ENCODE data around the gene SLC22A3.
"Not testable (repeated sequence)": the region's sequence is repeated elsewhere in the genome, so short reads cannot be mapped to it uniquely, and the experiment has no call there.

Gene SLC22A3

DNA sequence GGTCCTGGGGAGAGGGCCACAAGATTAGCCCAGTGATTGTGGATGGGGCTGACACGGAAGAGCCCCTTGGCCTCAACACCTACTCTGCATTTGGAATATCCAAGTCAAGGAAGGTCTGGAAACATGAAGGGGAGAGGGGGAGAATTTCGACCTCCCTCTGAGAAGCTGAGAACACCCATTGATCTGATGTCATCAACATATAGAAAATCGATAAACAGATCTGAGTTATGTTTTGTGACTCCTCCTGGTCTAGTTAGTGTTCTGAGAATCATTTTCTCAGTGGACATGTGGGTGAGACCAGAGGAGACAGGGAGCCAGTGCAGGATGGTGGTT is 108.0 kb downstream of the SLC22A3 start:
- no peak for TF ChIP-seq CTCF (IDR thresholded peaks at IDR 0.05; ENCODE audit: low read depth, low read length)
- DNase-seq (ENCODE audit: low read depth in 2 of 2): no peak
- no peak overlapping the region for H3K4me3 ChIP-seq (replicated peaks in 1 of 2; ENCODE audit: low read depth in 2 of 2, low read length in 2 of 2)

GRCh38 chr6:160457823-160458222 is 109.6 kb downstream of the SLC22A3 start:
- no peak for DNase-seq (ENCODE audit: low read depth in 2 of 2)

GRCh38 chr6:160461641-160462040 is 113.5 kb downstream of the SLC22A3 start:
- TF ChIP-seq CTCF (IDR thresholded peaks at IDR 0.05; ENCODE audit: low read depth, low read length): no peak
- peak; percentile 3 to 63 for DNase-seq (ENCODE audit: low read depth in 2 of 2)
- no peak overlapping the region for H3K4me3 ChIP-seq (replicated peaks in 1 of 2; ENCODE audit: low read depth in 2 of 2, low read length in 2 of 2)

More at GRCh38 chr6:160457823-160458222, 109.6 kb downstream of the SLC22A3 start:
- no peak for TF ChIP-seq CTCF (IDR thresholded peaks at IDR 0.05; ENCODE audit: low read depth, low read length)
- H3K4me3 ChIP-seq (replicated peaks in 1 of 2; ENCODE audit: low read depth in 2 of 2, low read length in 2 of 2): no peak overlapping the region

- no peak for DNase-seq (ENCODE audit: low read depth in 2 of 2)
- TF ChIP-seq CTCF (IDR thresholded peaks at IDR 0.05; ENCODE audit: low read depth, low read length): no peak
- no peak overlapping the region for H3K4me3 ChIP-seq (replicated peaks in 1 of 2; ENCODE audit: low read depth in 2 of 2, low read length in 2 of 2)
Observed at GRCh38 chr6:160462116-160462515, 113.9 kb downstream of the SLC22A3 start.

DNA sequence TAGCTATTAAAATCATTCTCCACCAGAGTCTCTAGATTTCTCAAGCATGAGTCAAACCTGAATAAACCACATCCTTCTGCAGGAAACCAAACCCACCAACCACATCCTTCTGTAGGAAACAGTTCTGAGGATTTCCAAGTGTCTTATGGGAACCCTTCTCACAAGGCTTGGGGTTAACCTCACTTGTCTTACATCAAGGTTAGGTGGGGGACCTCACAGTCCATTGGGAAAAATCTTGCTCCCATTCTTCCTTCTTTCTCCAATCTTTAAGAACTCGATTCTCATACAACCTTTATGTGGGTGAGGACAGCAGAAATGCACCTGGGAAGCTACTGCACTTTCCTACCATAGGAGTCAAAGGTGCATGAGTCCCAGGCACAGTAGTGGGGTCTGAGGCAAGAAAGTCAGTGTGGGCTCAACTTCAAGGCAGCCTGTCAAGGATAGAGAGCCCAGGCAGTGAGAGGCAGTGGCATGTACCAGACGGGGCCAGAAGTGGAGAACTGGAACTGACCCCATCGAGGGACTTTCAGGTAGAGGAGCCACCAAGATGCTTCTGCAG is 114.5 kb downstream of the SLC22A3 start:
- TF ChIP-seq CTCF (IDR thresholded peaks at IDR 0.05; ENCODE audit: low read depth, low read length): no peak
- H3K4me3 ChIP-seq (replicated peaks in 1 of 2; ENCODE audit: low read depth in 2 of 2, low read length in 2 of 2): no peak overlapping the region
- peak; percentile 82 to 93 for DNase-seq (ENCODE audit: low read depth in 2 of 2)

DNA sequence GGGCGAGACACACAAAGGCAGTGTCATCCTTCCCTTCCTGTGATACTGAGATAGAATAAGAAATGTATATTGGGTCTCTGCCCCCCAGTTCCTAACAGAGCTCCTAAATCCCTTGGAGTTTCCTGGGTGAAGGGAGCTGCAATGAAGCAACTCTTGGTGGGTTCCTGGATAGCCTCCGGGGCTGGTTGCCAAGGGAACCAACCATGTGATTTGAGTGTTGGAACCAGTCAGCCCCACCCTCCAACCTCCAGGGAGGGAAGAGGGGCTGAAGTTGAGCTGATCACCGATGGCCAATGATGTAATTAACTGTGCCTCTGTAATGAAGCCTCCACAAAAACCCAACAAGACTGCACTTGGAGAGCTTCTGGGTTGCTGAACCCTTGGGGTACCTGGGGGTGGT is 116.6 kb downstream of the SLC22A3 start:
- H3K4me3 ChIP-seq (replicated peaks in 1 of 2; ENCODE audit: low read depth in 2 of 2, low read length in 2 of 2): no peak overlapping the region
- no peak for TF ChIP-seq CTCF (IDR thresholded peaks at IDR 0.05; ENCODE audit: low read depth, low read length)
- no peak for DNase-seq (ENCODE audit: low read depth in 2 of 2)

DNA sequence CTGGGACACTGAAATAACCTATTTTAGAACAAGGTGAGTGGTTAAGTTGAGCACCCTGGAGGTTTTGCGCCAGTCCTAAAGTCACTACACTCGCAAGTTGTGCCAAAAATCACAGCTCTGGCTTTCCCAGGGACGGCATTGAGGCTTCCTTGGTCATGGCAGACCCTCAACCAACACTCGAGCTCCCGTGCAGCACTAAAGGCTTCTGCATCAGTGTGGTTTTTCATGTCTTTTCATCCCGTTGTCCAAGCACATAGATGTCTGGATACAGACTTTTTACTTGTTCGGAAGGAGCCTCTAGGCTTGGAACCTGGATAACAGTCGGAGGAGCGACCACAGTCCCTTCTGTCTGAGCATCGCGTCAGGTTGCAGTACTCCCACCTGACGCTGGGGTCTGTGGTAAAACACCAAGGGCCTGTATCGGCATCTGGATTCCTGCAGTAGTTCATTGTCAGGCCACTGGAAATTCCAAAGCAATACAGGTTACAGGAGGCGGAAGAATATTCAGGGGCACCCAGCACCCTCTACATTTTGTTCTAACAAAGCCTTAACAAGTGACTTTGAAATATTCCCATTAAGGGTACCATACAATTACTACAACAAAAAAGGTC is 119.2 kb downstream of the SLC22A3 start:
- not testable (repeated sequence) for H3K4me3 ChIP-seq (replicated peaks in 1 of 2; ENCODE audit: low read depth in 2 of 2, low read length in 2 of 2); DNase-seq (ENCODE audit: low read depth in 2 of 2)
- TF ChIP-seq CTCF (IDR thresholded peaks at IDR 0.05; ENCODE audit: low read depth, low read length): peak; percentile 3
